Measurements from ENCODE around the gene CDKAL1.

The CDKAL1 gene

DNA sequence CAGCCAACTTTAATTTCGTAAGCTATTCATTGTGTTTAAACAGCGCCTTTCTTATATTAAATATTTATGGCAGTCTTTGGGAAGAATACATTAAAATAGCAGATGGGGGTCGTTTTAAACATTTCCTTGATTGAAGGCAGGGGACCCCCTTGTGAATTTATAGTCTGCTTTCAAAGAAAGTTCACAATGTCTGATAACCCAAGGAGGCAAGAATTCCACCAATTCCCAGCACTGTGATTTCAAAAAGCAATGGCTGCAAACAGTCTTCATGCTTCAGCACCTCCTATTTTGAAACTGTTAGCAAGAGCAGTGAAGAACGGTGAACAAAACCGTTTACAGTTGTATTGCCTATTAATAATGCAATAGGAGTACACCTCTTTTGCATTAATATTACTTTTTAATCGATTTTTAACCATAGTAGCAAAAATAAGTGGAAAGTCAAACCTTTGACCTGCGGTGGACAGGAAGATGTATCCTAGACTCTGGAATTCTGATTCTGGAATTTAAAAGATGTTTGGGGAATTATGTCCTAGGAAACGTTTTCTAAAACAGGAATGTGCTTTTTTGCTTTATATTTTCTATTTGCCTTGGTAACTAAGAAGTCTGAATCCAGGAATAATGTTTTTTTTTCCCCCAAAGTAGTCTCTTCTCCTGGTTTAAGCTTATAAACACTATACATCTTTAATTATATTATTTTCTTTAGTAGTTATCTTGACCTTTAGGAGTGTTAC is 393.0 kb downstream of the CDKAL1 start:
- TF ChIP-seq POLR2AphosphoS5 (IDR thresholded peaks at IDR 0.05; ENCODE audit: low read depth) (no peak), CTCF (IDR thresholded peaks at IDR 0.05; ENCODE audit: insufficient read depth, low read length) (no peak), SPI1 (IDR thresholded peaks at IDR 0.05; ENCODE audit: borderline replicate concordance, low read depth) (no peak), GABPA (IDR thresholded peaks at IDR 0.05; ENCODE audit: low read depth) (no peak)
- TF ChIP-seq, protein P1, sequence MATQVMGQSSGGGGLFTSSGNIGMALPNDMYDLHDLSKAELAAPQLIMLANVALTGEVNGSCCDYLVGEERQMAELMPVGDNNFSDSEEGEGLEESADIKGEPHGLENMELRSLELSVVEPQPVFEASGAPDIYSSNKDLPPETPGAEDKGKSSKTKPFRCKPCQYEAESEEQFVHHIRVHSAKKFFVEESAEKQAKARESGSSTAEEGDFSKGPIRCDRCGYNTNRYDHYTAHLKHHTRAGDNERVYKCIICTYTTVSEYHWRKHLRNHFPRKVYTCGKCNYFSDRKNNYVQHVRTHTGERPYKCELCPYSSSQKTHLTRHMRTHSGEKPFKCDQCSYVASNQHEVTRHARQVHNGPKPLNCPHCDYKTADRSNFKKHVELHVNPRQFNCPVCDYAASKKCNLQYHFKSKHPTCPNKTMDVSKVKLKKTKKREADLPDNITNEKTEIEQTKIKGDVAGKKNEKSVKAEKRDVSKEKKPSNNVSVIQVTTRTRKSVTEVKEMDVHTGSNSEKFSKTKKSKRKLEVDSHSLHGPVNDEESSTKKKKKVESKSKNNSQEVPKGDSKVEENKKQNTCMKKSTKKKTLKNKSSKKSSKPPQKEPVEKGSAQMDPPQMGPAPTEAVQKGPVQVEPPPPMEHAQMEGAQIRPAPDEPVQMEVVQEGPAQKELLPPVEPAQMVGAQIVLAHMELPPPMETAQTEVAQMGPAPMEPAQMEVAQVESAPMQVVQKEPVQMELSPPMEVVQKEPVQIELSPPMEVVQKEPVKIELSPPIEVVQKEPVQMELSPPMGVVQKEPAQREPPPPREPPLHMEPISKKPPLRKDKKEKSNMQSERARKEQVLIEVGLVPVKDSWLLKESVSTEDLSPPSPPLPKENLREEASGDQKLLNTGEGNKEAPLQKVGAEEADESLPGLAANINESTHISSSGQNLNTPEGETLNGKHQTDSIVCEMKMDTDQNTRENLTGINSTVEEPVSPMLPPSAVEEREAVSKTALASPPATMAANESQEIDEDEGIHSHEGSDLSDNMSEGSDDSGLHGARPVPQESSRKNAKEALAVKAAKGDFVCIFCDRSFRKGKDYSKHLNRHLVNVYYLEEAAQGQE (IDR thresholded peaks at IDR 0.05; ENCODE audit: insufficient replicate concordance, low read depth), result no peak
- no peak overlapping the region for H3K4me3 ChIP-seq (replicated peaks; ENCODE audit: insufficient read depth, low read length)

GRCh38 chr6:20929283-20929682 is 395.0 kb downstream of the CDKAL1 start:
- H3K27me3 ChIP-seq (ENCODE audit: insufficient read depth, poor library complexity, severe bottlenecking), result no peaks in the 10 kb centered on the region
- no peak for TF ChIP-seq SPI1 (IDR thresholded peaks at IDR 0.05; ENCODE audit: borderline replicate concordance, low read depth)
- TF ChIP-seq GABPA (IDR thresholded peaks at IDR 0.05; ENCODE audit: low read depth), result no peak
- TF ChIP-seq, protein P1 (IDR thresholded peaks at IDR 0.05; ENCODE audit: insufficient replicate concordance, low read depth), result no peak
- TF ChIP-seq CTCF (IDR thresholded peaks at IDR 0.05; ENCODE audit: insufficient read depth, low read length), result no peak
- no peak for TF ChIP-seq POLR2AphosphoS5 (IDR thresholded peaks at IDR 0.05; ENCODE audit: low read depth)
- H3K27ac ChIP-seq (replicated peaks), result no peak overlapping the region
- no peak for DNase-seq (ENCODE audit: low read depth in 1 of 2, low spot score in 1 of 2)
- H3K4me3 ChIP-seq (replicated peaks; ENCODE audit: insufficient read depth, low read length), result no peak overlapping the region

More for the DNA sequence above, 393.0 kb downstream of the CDKAL1 start:
- Histone ChIP-seq H3K27ac (replicated peaks) (no peak overlapping the region), H3K27me3 (ENCODE audit: insufficient read depth, poor library complexity, severe bottlenecking) (no peaks in the 10 kb centered on the region)
- DNase-seq (ENCODE audit: low read depth in 1 of 2, low spot score in 1 of 2), result no peak

DNA sequence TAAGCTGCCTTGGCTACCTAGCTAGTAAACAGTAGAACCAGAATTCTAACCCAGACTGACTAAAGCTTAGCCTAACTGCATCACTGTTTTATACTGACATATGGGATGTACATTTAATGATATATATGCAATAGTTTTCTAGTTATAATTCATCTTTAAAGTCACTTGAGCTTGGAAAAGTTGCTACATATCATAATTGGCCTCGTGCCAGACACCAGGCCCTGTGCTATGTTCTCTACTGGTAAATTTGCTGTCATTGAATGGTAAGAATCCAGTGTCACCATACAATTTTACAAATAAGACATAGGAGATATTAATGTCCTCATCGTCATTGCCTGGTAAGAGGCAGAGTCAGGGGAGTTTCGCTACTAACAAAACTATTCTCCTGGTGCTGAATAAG is 396.8 kb downstream of the CDKAL1 start:
- DNase-seq (ENCODE audit: low read depth in 1 of 2, low spot score in 1 of 2), result no peak
- TF ChIP-seq SPI1 (IDR thresholded peaks at IDR 0.05; ENCODE audit: borderline replicate concordance, low read depth), result no peak
- TF ChIP-seq, protein P1 (IDR thresholded peaks at IDR 0.05; ENCODE audit: insufficient replicate concordance, low read depth), result no peak
- TF ChIP-seq GABPA (IDR thresholded peaks at IDR 0.05; ENCODE audit: low read depth), result no peak
- no peak for TF ChIP-seq POLR2AphosphoS5 (IDR thresholded peaks at IDR 0.05; ENCODE audit: low read depth)
- TF ChIP-seq CTCF (IDR thresholded peaks at IDR 0.05; ENCODE audit: insufficient read depth, low read length), result no peak
- Histone ChIP-seq H3K27ac (replicated peaks) (no peak overlapping the region), H3K4me3 (replicated peaks; ENCODE audit: insufficient read depth, low read length) (no peak overlapping the region), H3K27me3 (ENCODE audit: insufficient read depth, poor library complexity, severe bottlenecking) (no peaks in the 10 kb centered on the region)
